DLD1 (cell line): ENCODE data around the gene SLC25A10.

ENCODE experiments used
- in situ Hi-C: cut with HindIII; loops from 2 replicates; pipeline ENCODE4 v1.10.0; 2017; ENCODE audit warnings: low sequenced_read_pairs

SLC25A10 gene

GRCh38 chr17:81705518-81706231 lies 6.4 kb upstream of the SLC25A10 start:
- in situ Hi-C loops, result no loop called here

GRCh38 chr17:81706232-81706611 lies 5.9 kb upstream of the SLC25A10 start:
- in situ Hi-C loops, result no loop called here

GRCh38 chr17:81706757-81707624 lies 5.1 kb upstream of the SLC25A10 start:
- in situ Hi-C loops, result no loop called here

GRCh38 chr17:81707725-81708646 lies 4.1 kb upstream of the SLC25A10 start:
- in situ Hi-C loops, result no loop called here

- in situ Hi-C loops, result no loop called here
Measured at GRCh38 chr17:81708739-81709185, 3.3 kb upstream of the SLC25A10 start.

- in situ Hi-C loops, result no loop called here
Measured at GRCh38 chr17:81710514-81711308, 1.4 kb upstream of the SLC25A10 start.

DNA sequence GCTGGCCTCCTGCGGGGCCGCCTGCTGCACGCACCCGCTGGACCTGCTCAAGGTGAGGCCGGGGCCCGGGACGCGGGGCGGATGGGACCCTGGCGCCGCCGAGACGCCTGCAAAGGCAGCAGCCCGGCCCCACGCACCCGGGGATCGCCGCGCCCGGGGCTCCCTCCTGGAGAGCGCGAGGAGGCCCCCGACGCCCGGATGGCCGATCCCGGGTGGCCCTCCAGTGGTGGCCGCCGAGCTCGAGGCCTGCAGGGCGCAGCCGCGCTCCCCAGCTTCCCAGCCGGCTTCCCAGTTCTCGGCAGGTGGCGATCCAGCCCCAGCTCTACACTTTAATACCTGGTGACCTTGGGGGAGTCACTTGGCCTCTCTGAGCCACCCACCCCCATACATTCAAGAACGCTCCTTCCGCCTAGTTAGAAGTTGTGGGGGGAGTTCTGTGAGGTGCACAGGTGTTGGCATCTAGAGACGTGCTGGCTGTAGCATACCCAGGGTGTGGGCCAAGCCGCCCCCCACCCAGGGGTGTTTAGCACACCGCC lies 452 bp downstream of the SLC25A10 start:
- in situ Hi-C loops, result no loop called here

DNA sequence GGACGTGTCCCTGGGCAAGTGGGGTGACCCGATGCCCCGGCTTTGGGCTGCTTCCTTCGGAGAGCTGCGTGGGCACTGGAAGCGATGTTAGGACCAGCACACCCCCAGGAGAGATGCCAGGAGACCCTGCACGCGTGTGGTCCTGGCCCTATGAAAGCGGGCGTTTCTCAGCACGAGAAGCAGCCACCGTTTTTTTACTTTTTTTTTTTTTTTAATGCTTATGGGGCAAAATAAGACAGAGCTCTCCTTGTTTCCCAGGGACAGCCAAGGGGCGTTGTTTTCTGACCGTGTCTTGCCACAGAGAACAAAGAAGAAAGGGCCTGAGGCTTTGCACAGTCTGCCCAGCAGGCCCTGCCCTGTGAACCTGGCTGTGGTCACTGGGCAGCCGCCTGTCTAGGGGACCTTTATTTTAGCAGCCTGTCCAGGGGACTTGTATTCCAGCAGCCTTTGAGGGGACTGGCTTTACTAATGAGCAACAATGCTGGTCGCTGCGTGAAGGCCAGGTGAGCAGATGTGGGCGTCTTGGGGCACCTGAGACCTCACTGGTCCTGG lies 996 bp downstream of the SLC25A10 start:
- in situ Hi-C loops, result no loop called here

- in situ Hi-C loops, result no loop called here
Measured at GRCh38 chr17:81713556-81714411, 1.7 kb downstream of the SLC25A10 start.

DNA sequence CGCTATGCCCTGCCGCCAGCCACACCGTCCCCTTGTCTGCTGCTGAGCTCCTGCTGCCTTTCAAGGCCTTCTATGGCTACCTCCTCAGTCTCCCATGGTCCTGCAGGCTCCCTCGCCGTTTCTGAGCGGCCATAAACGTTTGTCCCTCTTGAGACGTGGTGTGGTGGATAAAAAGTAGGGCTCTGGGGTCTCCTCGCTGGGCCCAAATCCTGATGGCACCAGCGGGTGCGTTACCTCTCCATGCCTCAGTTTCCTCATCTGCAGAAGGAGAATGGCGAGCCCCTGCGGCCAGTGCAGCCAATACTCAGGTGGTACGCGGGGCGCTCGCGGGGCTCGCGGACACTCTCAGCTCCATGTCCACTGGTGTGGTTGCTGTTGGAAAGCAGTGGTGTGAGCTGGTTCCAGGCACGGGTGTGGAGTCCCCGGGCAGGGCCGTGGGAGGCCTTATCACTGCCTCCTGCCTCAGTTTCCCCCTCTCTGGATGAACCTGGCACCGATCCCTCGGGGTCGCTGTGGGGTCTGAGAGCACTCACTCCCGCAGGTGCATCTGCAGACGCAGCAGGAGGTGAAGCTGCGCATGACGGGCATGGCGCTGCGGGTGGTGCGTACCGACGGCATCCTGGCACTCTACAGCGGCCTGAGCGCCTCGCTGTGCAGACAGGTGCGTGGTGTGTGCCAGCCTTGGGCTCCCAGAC lies 2.5 kb downstream of the SLC25A10 start:
- in situ Hi-C loops, result no loop called here

GRCh38 chr17:81715107-81715871 lies 3.2 kb downstream of the SLC25A10 start:
- in situ Hi-C loops, result no loop called here

DNA sequence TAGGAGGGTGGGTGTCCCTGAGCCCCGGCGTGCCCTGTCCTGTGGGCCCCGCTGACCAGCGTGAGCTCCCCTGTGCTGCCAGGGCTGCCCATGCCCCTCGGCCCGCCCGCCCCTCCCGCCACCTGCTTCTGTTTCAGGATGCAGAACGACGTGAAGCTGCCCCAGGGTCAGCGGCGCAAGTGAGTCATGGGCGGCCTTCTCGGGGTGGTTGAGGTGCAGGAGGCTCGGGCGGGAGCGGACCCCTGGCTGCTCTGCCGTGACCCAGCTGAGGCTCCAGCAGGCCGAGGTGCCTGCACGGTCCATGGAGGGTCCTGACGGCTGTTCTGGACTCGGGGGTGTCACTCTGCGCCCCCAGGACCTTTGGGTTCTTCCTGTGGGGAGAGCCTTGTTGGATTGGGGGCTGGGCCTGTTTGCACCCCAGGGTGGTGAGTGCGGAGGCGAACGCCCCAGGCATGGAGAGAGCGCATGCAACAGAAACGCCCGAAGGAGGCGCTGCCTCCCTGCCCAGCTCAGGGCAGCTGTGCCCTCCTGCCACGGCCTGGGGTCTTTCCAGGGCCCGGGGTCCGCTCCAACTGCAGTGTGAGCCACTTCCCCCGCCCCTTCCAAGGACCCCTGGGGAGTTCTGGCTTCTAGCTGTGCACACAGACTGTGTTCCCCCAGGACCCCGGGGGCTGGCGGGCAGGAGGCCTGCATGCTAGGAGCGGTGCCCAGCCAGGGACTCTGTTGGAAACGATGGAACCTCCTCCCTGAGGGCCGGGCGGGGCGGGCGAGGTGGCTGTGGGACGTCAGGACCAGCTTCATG lies 4.0 kb downstream of the SLC25A10 start:
- in situ Hi-C loops, result no loop called here

- in situ Hi-C loops, result no loop called here
Measured at GRCh38 chr17:81716674-81716996, 4.6 kb downstream of the SLC25A10 start.

DNA sequence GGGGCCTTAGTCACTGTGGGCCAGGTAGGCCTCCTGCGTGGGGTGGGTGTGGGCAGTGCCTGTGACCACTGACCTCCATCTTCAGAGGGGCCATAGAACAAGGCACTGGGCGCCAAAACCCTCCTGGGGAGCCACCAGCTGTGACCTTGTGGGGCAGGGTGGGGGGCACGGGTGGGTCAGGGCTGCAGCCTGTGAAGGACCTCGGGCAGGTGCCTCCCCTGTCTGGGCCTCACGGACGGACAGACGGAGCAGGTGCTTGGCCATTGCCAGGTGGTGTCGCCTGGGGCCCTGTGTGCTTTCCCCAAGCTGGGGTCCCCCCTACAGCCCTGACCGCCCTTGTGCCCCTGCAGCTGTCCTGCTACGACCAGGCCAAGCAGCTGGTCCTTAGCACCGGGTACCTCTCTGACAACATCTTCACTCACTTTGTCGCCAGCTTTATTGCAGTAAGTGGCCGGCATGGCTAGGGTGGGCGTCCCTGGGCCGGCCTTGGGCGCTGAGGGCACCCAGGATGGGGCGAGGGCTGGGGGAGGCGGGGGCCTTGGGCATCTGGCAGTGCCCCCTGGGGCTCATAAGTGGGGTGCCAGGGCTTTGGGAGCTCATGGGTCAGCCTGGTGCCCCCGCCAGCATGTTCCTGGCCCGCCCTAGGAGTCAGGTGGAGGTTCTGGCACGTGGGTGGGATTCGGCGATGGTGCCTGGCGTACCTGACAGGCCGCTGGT lies 5.1 kb downstream of the SLC25A10 start:
- in situ Hi-C loops, result no loop called here

- in situ Hi-C loops, result no loop called here
Measured at GRCh38 chr17:81717766-81718089, 5.6 kb downstream of the SLC25A10 start.
